ENCODE results near the gene SRRM5. TPM values are rescaled to one million over a fixed set of nuclear protein-coding genes. Genes with fewer than 3 reads are reported as not detected.

The SRRM5 gene
- total RNA-seq, 1 experiment from 2014 or later = 1.0 TPM

DNA sequence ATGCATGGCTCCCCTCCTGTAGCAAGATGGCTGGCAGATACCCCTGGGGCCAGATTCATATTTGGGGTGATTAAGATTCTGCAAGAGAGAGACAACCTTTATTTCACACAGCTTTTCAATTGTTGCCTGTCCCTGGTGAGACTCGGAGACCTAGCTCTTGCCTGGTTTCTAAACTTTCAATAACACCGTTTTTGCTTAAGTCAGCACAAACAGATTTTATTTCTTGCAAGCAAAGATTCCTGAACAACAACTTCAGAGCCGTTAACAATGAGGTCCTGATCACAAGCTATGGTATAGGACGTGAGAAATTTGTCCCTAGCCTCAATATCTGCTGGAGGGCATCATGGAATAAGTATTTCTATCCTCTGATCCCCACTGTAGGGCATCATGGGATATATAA, 30.6 kb downstream of the SRRM5 start:
- Histone ChIP-seq H3K27me3 (replicated peaks; ENCODE audit: control insufficient read depth, insufficient read depth, low read length) (no peaks in the 10 kb centered on the region), H3K4me3 (ENCODE audit: low read depth, low read length) (no peak overlapping the region), H3K4me1 (0 out of 2 replicates have a peak, but pooled peaks cover 6% of the 10 kb centered on the region), H3K9me3 (no peaks in the 10 kb centered on the region), H3K36me3 (ENCODE audit: control insufficient read depth, insufficient read depth, low read length) (no peaks in the 10 kb centered on the region)
- peaks cover 9% of the 10 kb centered on the region for H3K4me1 Mint-ChIP-seq (ENCODE audit: low read depth, unreplicated experiment)
- BruUV-seq (replicated peaks) = no TSS peak
- CTCF ChIA-PET = no interaction called here
- H3K27me3 Mint-ChIP-seq (ENCODE audit: insufficient read depth, unreplicated experiment) = peaks cover 18% of the 10 kb centered on the region
- peaks cover 7% of the 10 kb centered on the region for H3K9me3 Mint-ChIP-seq (ENCODE audit: unreplicated experiment)
- TF ChIP-seq, protein P1, sequence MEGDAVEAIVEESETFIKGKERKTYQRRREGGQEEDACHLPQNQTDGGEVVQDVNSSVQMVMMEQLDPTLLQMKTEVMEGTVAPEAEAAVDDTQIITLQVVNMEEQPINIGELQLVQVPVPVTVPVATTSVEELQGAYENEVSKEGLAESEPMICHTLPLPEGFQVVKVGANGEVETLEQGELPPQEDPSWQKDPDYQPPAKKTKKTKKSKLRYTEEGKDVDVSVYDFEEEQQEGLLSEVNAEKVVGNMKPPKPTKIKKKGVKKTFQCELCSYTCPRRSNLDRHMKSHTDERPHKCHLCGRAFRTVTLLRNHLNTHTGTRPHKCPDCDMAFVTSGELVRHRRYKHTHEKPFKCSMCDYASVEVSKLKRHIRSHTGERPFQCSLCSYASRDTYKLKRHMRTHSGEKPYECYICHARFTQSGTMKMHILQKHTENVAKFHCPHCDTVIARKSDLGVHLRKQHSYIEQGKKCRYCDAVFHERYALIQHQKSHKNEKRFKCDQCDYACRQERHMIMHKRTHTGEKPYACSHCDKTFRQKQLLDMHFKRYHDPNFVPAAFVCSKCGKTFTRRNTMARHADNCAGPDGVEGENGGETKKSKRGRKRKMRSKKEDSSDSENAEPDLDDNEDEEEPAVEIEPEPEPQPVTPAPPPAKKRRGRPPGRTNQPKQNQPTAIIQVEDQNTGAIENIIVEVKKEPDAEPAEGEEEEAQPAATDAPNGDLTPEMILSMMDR (IDR thresholded peaks at IDR 0.05; ENCODE audit: insufficient read depth in 1 of 2, low read depth in 1 of 2, low read length in 1 of 2, severe bottlenecking in 1 of 2, unreplicated experiment in 1 of 2) = no peak
- DNase-seq = no peak
- H3K27ac Mint-ChIP-seq (ENCODE audit: unreplicated experiment) = no peak overlapping the region
- H3K4me3 Mint-ChIP-seq (ENCODE audit: unreplicated experiment) = no peak overlapping the region
- POLR2A ChIA-PET = no interaction called here
- H3K36me3 Mint-ChIP-seq (ENCODE audit: insufficient read depth, unreplicated experiment) = peaks cover 6% of the 10 kb centered on the region
- intact Hi-C loops (cut with micrococcal nuclease; ENCODE audit: unreplicated experiment) = no loop called here

GRCh38 chr19:43643326-43643725, 31.4 kb downstream of the SRRM5 start:
- H3K9me3 ChIP-seq = no peaks in the 10 kb centered on the region
- Mint-ChIP-seq H3K27me3 (ENCODE audit: insufficient read depth, unreplicated experiment) (peaks cover 18% of the 10 kb centered on the region), H3K4me1 (ENCODE audit: low read depth, unreplicated experiment) (peaks cover 9% of the 10 kb centered on the region), H3K36me3 (ENCODE audit: insufficient read depth, unreplicated experiment) (peaks cover 6% of the 10 kb centered on the region), H3K27ac (ENCODE audit: unreplicated experiment) (no peak overlapping the region), H3K9me3 (ENCODE audit: unreplicated experiment) (peaks cover 7% of the 10 kb centered on the region), H3K4me3 (ENCODE audit: unreplicated experiment) (no peak overlapping the region)
- no peaks in the 10 kb centered on the region for H3K36me3 ChIP-seq (ENCODE audit: control insufficient read depth, insufficient read depth, low read length)
- CTCF ChIA-PET = no interaction called here
- DNase-seq = no peak
- H3K4me3 ChIP-seq (ENCODE audit: low read depth, low read length) = no peak overlapping the region
- H3K27me3 ChIP-seq (replicated peaks; ENCODE audit: control insufficient read depth, insufficient read depth, low read length) = no peaks in the 10 kb centered on the region
- no TSS peak for BruUV-seq (replicated peaks)
- H3K4me1 ChIP-seq = 0 out of 2 replicates have a peak, but pooled peaks cover 6% of the 10 kb centered on the region
- intact Hi-C loops (cut with micrococcal nuclease; ENCODE audit: unreplicated experiment) = no loop called here
- POLR2A ChIA-PET = no interaction called here
- TF ChIP-seq, protein P1 (IDR thresholded peaks at IDR 0.05; ENCODE audit: insufficient read depth in 1 of 2, low read depth in 1 of 2, low read length in 1 of 2, severe bottlenecking in 1 of 2, unreplicated experiment in 1 of 2) = no peak

GRCh38 chr19:43644181-43644580, 32.3 kb downstream of the SRRM5 start:
- Mint-ChIP-seq H3K9me3 (ENCODE audit: unreplicated experiment) (peaks cover 7% of the 10 kb centered on the region), H3K4me3 (ENCODE audit: unreplicated experiment) (no peak overlapping the region), H3K27ac (ENCODE audit: unreplicated experiment) (no peak overlapping the region), H3K4me1 (ENCODE audit: low read depth, unreplicated experiment) (peaks cover 2% of the 10 kb centered on the region), H3K36me3 (ENCODE audit: insufficient read depth, unreplicated experiment) (peaks cover 6% of the 10 kb centered on the region), H3K27me3 (ENCODE audit: insufficient read depth, unreplicated experiment) (peaks cover 12% of the 10 kb centered on the region)
- intact Hi-C loops (cut with micrococcal nuclease; ENCODE audit: unreplicated experiment) = no loop called here
- Histone ChIP-seq H3K27me3 (replicated peaks; ENCODE audit: control insufficient read depth, insufficient read depth, low read length) (no peaks in the 10 kb centered on the region), H3K4me3 (ENCODE audit: low read depth, low read length) (no peak overlapping the region), H3K36me3 (ENCODE audit: control insufficient read depth, insufficient read depth, low read length) (no peaks in the 10 kb centered on the region), H3K4me1 (0 out of 2 replicates have a peak, but pooled peaks cover 6% of the 10 kb centered on the region), H3K9me3 (no peaks in the 10 kb centered on the region)
- CTCF ChIA-PET = interaction anchor here (0.7 kb wide), 1 partner anchor 36 kb away, joined by 4 read pairs; no protein-coding TSS in a partner anchor
- no TSS peak for BruUV-seq (replicated peaks)
- POLR2A ChIA-PET = no interaction called here
- DNase-seq = no peak
- TF ChIP-seq, protein P1 (IDR thresholded peaks at IDR 0.05; ENCODE audit: insufficient read depth in 1 of 2, low read depth in 1 of 2, low read length in 1 of 2, severe bottlenecking in 1 of 2, unreplicated experiment in 1 of 2) = no peak

All from Caco-2 (cell line).